Fibroblast of gingiva (primary cell): Measurements from ENCODE around the gene SPATA7.

Source experiments
- DNase-seq: peaks from one replicate; pipeline ENCODE4 v3.0.0-alpha.2; 2011; ENCODE audit warnings: low read depth

The SPATA7 gene

GRCh38 chr14:88420187-88420586 lies 34.7 kb downstream of the SPATA7 start:
- no peak for DNase-seq

- DNase-seq = peak; percentile 43
These were observed 35.8 kb downstream of the SPATA7 start for GRCh38 chr14:88421286-88421685.

- no peak for DNase-seq
These were observed 36.6 kb downstream of the SPATA7 start for GRCh38 chr14:88422047-88422446.

- peak; percentile 22 for DNase-seq
These were observed 37.6 kb downstream of the SPATA7 start for GRCh38 chr14:88422919-88423650.

GRCh38 chr14:88424573-88424972 lies 39.1 kb downstream of the SPATA7 start:
- peak; percentile 40 for DNase-seq

GRCh38 chr14:88426271-88426670 lies 40.8 kb downstream of the SPATA7 start:
- peak; percentile 10 for DNase-seq

- no peak for DNase-seq
These were observed 45.5 kb downstream of the SPATA7 start for GRCh38 chr14:88430976-88431375.

- DNase-seq = no peak
These were observed 52.2 kb downstream of the SPATA7 start for GRCh38 chr14:88437658-88438057.

GRCh38 chr14:88439088-88439487 lies 53.6 kb downstream of the SPATA7 start:
- no peak for DNase-seq

GRCh38 chr14:88452231-88452630 lies 66.8 kb downstream of the SPATA7 start:
- no peak for DNase-seq

GRCh38 chr14:88454886-88455285 lies 69.4 kb downstream of the SPATA7 start:
- DNase-seq = peak; percentile 66

GRCh38 chr14:88463318-88463717 lies 77.9 kb downstream of the SPATA7 start:
- DNase-seq = no peak

GRCh38 chr14:88468406-88468805 lies 82.9 kb downstream of the SPATA7 start:
- peak; percentile 70 for DNase-seq

GRCh38 chr14:88470542-88471440 lies 85.3 kb downstream of the SPATA7 start:
- peak; percentile 30 for DNase-seq

- no peak for DNase-seq
These were observed 88.3 kb downstream of the SPATA7 start for GRCh38 chr14:88473791-88474190.

- peak; percentile 22 for DNase-seq
These were observed 90.8 kb downstream of the SPATA7 start for GRCh38 chr14:88476214-88476774.

GRCh38 chr14:88476825-88477224 lies 91.4 kb downstream of the SPATA7 start:
- no peak for DNase-seq

- DNase-seq = no peak
These were observed 92.2 kb downstream of the SPATA7 start for GRCh38 chr14:88477513-88478250.

- DNase-seq = no peak
These were observed 93.5 kb downstream of the SPATA7 start for GRCh38 chr14:88478931-88479330.

GRCh38 chr14:88479574-88479987 lies 94.1 kb downstream of the SPATA7 start:
- no peak for DNase-seq

- DNase-seq = no peak
These were observed 95.6 kb downstream of the SPATA7 start for GRCh38 chr14:88481059-88481458.

GRCh38 chr14:88481794-88482193 lies 96.3 kb downstream of the SPATA7 start:
- no peak for DNase-seq
